HG02840 (cell line): ENCODE data around the gene EEF2.

Source experiments
- ATAC-seq: cut with Tn5 transposase; IDR thresholded peaks from one replicate; pipeline ENCODE4 v1.9.1; 2021; ENCODE audit warnings: mild to moderate bottlenecking, moderate library complexity, moderate number of reproducible peaks; ENCODE audit not compliant: unreplicated experiment, low FRiP score

Gene EEF2

GRCh38 chr19:3984908-3985642 is at the start of gene EEF2:
TSS of gene EEF2 (minus strand) at chr19:3985463. CDS start at chr19:3985380, 83 bp downstream.
- ATAC-seq, result peak; percentile 52

GRCh38 chr19:4034048-4035017 is 49.1 kb upstream of the EEF2 start:
- ATAC-seq, result no peak

GRCh38 chr19:4033028-4033956 is 48.0 kb upstream of the EEF2 start:
- no peak for ATAC-seq

- no peak for ATAC-seq
Observed at GRCh38 chr19:4032436-4032835, 47.2 kb upstream of the EEF2 start.

- ATAC-seq, result no peak
Observed at GRCh38 chr19:4031420-4031819, 46.2 kb upstream of the EEF2 start.

GRCh38 chr19:4030981-4031380 is 45.7 kb upstream of the EEF2 start:
- no peak for ATAC-seq

GRCh38 chr19:4030552-4030951 is 45.3 kb upstream of the EEF2 start:
- ATAC-seq, result no peak

GRCh38 chr19:4029247-4029614 is 44.0 kb upstream of the EEF2 start:
- no peak for ATAC-seq

- ATAC-seq, result no peak
Observed at GRCh38 chr19:4028334-4029246, 43.3 kb upstream of the EEF2 start.

GRCh38 chr19:4027146-4027545 is 41.9 kb upstream of the EEF2 start:
- no peak for ATAC-seq

- no peak for ATAC-seq
Observed at GRCh38 chr19:4025317-4025716, 40.1 kb upstream of the EEF2 start.

- no peak for ATAC-seq
Observed at GRCh38 chr19:4023600-4024398, 38.5 kb upstream of the EEF2 start.

GRCh38 chr19:4019578-4019977 is 34.3 kb upstream of the EEF2 start:
- ATAC-seq, result no peak

GRCh38 chr19:4018775-4019504 is 33.7 kb upstream of the EEF2 start:
- no peak for ATAC-seq

GRCh38 chr19:4018140-4018613 is 32.9 kb upstream of the EEF2 start:
- ATAC-seq, result no peak

- ATAC-seq, result no peak
Observed at GRCh38 chr19:4016903-4017638, 31.8 kb upstream of the EEF2 start.

GRCh38 chr19:4016486-4016885 is 31.2 kb upstream of the EEF2 start:
- ATAC-seq, result no peak
